ENCODE results near the gene ABCC4.

- TF ChIP-seq CTCF (IDR thresholded peaks at IDR 0.05) (no peak), EZH2 (IDR thresholded peaks at IDR 0.05; ENCODE audit: borderline replicate concordance, insufficient read depth, low read depth, low read length, poor library complexity, severe bottlenecking) (no peak)
Measured at GRCh38 chr13:95248953-95249352, 52.3 kb downstream of the ABCC4 start.
